NCI-H526 (cell line): ENCODE measurements around the gene PRPH2.
A peak's percentile ranks its signal among the peaks of the same experiment; 100 is the strongest.

Experiments used
- DNase-seq, 2 experiments: peaks; one replicate each; lab custom pipeline; 2025; lab: John Stamatoyannopoulos, UW

Gene PRPH2, protein sequence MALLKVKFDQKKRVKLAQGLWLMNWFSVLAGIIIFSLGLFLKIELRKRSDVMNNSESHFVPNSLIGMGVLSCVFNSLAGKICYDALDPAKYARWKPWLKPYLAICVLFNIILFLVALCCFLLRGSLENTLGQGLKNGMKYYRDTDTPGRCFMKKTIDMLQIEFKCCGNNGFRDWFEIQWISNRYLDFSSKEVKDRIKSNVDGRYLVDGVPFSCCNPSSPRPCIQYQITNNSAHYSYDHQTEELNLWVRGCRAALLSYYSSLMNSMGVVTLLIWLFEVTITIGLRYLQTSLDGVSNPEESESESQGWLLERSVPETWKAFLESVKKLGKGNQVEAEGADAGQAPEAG

DNA sequence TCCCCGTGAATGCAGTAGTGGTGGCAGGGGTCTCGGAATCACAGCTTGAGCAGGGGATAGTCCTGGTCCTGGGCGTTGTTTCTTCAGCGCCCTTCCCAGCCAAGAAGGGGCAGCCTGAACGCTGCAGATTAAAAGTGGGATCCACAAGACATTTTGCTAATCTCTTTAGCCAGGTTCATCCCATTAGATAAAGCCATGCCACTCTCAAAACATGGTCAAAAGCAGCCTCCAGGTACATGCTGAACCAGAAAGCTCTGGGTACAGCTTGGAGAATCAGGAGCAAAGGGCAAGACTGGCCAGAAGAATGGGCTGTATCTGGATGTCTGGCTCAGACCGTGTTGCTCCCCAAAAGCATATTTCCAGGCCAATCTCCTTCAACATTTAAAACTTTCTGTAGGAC is at the start of gene PRPH2:
Gene PRPH2 (minus strand): TSS at position 101 of the 400 bp plus-strand sequence. CDS start 263 bp downstream, outside the sequence.
- no peak for DNase-seq

DNA sequence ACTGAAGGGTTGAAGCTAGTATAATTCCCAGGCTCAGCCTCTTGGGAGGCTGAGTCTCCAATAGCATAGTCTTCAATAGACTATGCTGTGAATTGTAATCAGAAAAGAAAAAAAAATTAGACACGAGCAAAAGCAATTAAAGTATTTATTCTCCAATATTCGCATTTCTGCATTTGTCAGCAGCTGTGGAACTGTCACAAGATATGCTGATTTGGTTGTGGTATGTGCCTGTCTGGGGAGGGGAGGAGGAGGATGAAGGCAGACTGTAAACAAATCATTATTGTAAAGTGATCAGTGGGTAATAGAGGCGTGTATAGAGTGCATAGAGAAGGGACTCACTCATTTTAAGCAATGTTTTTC is 49.3 kb upstream of the PRPH2 start:
- DNase-seq: peak in 1 of 2 experiments; percentile 2

DNA sequence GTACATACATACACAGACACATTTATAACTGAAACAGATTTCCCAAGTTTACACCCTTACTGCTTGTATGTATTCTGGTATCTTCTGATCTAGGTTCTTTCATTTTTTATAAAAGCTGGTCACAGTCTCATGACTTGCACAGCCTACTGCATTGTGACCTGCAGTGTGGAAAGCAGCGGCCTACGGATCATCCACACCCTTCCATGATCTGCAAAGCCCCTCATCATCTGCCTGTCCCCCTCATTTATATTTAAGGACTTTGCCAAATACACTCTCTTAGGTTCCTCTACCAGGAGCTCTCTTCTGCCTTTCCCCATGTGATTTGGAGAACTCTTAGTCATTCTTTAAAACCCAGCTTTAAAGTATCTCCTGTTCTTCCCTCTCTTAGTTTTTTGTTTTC is 47.4 kb upstream of the PRPH2 start:
- DNase-seq: no peak

- DNase-seq: no peak
Observed at GRCh38 chr6:42769051-42769450, 46.7 kb upstream of the PRPH2 start.

DNA sequence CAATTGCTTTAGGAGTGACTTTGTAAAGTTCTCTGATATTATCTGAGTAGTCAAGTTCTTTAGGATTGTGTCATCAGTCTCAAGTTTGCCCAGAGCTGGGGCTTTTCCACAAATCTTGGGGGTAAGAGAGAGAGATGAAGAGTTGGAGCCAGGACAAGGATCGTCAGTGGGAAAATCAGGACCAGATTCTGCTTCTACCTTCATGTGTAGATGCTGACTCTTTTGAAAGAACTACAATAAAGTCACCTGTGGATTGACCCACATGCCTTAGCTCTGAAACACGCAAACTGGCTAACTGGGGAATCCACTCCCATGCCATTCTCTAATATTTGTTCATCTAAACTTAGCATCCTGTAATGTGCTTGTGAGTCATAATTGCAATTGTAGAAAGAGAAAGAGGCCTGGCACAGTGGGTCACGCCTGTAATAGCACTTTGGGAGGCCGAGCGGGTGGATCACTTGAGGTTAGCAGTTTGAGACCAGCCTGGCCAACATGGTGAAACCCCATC is 43.8 kb upstream of the PRPH2 start:
- DNase-seq: no peak

DNA sequence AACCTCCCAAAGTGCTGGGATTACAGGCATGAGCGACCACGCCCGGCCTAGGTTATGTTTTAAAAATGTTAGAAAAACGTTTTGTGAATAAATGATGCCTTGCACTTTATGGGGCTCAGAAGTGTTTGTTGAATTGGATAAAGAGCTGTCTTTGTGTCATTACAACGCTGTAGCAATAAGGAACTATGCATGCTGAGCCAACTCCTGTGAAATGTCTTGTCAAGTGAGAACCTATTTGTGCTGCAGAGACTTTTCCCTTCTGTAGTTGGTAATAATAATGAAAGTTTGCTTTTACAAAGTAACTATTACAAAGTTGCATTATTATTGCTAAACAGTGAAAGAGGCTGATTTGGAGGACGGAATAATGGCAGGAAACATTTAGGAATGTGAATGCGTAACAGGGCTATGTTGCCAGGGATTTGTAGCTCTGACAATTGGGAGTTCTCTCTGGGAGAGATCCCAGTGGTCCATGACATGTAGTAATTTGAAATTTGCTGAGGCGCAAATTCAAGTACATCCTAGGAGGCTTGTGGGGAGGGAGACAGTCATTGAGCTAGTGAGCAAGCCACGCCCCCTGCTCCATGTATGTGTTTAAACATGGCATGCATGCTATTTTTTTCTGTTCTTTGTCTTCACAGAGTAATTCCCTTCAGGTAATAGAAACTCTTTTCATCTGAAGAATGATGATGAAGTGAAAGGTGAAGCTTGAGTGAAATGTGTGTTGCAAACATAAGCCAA is 42.7 kb upstream of the PRPH2 start:
- no peak for DNase-seq

DNA sequence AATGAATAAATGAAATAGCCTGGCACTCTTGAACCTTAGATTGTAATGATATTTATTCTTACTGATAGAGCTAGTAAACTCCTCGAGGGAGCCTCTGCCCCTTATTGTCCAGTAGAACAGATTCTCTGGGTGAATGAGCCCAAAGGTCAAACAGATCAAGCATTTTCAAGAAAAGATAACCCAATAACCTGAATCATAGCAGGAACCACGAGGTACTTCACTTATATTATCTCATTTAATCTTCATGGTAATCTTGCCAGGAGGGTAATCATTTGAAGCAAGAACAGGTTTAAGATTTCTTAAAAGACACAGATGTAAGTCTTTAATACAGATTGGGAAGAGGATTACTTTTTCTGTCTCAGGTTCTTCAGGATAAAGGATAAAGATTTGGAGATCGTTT is 40.6 kb upstream of the PRPH2 start:
- no peak for DNase-seq

DNA sequence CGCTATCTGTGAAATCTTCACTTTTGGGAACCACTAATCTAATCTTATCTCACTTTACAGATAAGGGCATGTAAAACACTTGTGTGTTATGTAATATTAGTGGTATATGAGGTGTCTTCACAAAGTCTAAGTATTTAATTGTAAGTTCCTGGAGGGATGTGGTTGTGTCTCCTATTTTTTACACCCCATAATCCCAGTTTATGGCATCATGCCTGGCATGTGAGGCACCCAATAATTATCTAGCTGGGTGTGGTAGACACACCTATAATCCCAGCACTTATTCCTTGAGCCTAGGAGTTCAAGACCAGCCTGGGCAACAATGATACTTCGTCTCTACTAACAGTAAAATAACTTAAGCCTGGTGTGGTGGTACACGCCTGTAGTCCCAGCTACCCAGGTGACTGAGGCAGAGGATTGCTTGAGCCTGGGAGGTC is 40.0 kb upstream of the PRPH2 start:
- DNase-seq: no peak

GRCh38 chr6:42761287-42762067 is 39.1 kb upstream of the PRPH2 start:
- DNase-seq: no peak

- DNase-seq: no peak
Observed at GRCh38 chr6:42758756-42759430, 36.5 kb upstream of the PRPH2 start.

GRCh38 chr6:42756722-42757121 is 34.3 kb upstream of the PRPH2 start:
- DNase-seq: no peak

- DNase-seq: no peak
Observed at GRCh38 chr6:42754759-42755158, 32.4 kb upstream of the PRPH2 start.

DNA sequence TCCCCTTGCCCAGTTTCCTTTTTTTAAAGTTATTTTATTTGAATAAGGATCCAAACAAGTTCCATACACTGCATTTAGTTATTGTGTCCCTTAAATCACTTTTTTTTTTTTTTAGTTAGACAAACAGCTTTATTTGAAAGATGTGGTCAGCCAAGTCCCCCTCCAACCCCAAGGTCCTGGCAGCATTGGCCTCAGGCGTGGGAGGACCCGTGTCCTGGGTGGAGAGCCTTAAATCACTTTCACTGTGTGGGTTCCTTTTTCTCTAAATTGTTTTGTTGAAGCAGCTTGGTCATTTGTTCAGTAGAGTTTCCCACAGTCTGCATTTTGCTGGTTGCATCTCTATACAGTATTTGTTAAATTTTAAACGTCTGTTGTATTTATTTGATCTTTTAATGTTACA is 28.7 kb upstream of the PRPH2 start:
- DNase-seq: no peak

DNA sequence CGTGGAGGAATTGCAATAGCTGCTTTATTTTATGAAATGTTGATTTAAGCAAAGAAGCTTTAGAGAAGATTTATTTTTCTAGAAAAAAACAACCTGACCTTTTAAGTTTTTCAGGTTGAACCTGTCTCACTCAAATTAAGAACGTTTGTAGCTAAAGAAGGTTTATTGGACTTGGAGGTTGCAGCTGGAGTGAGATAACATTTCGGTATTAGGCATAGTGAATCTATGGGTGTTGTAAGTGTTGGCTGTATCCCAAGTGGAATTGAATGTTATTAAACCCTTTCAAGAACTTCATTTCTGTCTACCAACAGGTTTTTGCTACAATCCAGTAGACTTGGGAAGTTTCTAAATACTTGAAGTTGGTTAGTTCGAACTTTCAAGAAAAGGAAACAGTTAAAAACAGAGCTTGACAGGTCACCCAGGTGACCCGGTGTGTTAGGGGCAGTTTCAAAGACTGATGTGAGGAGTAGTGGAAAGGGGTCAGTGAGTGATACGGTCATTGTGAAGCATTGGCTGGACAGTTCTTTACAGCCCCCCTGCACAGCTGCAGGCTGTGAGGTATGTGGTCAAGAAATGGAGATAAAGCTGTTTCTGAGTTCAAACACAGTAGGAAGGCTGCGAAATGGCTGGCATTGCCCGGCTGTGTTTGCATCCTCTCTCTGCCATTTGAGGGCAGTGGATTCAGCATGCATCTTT is 26.0 kb upstream of the PRPH2 start:
- DNase-seq: no peak

- peak; percentile 87 to 88 for DNase-seq
Observed at GRCh38 chr6:42746463-42747391, 24.3 kb upstream of the PRPH2 start.

DNA sequence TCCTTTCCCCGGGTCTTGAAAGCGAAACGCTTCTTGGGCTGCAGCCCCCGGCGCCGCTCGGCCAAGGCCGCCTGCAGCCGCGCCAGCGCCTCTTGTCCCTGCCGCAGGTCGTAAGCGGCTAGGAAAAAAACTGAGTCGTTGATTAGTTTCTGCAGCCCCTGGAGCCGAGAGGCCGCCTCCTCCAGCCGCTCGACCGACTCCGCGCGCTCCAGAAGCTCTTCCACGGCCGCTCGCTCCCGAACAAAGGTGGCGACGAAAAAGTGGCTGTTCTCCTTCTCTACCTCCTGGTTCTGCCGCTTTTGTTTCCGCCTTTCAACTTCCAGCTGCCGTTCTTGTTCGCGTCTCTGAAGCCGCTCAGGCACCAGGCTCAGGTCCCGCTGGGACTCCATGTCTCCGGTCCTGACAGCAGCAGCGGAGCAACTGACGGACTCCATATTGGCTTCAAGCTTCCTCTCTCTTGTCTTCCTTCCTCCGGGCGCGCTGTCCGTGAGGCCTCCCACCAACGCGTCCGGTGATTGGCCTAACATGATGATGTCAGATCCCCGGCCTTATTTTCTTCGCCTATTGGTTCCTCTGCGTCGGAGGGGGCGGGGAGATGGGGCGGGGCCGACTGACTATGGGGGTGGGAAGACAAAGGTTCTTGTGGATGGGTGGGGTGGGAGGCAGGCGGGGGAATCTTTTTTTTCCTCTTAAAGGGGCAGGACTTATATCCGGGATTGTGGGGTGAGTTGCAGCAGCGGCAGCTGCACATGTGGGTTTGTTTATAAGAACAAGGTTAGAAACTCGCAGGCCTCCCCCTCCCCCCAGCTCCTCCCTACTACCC is 23.5 kb upstream of the PRPH2 start, which contains the start of gene TBCC:
Gene TBCC (minus strand): TSS at position 464 of the 823 bp plus-strand sequence. CDS start 30 bp downstream, at position 434.
- peak; percentile 98 for DNase-seq

DNA sequence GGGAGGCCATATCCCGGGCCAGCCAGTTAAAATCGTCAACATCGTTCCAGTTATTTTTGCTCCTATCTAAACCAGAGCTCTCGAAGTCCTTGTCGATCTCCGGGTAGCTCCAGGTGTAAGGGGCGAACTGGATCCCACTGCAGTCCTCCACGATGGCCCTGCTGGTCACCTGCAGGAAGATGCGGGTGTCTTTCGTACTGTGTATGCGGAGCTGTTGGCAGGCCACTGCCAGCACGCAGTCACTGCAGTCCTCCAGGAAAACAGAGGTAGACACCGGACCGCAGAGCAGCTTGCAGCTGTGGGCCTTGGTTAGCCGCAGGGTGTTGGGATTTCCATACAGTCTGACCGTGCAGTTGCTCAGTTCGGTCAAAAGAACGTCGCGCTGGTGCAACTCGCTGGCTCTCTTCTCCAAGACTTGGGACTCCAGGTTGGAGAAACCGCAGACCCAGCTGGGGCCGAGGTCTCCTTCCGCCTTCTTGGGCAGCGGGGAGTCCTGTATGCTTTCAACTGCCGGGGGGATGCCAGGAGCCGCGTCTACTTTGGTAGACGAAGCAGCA is 22.8 kb upstream of the PRPH2 start:
- DNase-seq: peak in 1 of 2 experiments; percentile 59

DNA sequence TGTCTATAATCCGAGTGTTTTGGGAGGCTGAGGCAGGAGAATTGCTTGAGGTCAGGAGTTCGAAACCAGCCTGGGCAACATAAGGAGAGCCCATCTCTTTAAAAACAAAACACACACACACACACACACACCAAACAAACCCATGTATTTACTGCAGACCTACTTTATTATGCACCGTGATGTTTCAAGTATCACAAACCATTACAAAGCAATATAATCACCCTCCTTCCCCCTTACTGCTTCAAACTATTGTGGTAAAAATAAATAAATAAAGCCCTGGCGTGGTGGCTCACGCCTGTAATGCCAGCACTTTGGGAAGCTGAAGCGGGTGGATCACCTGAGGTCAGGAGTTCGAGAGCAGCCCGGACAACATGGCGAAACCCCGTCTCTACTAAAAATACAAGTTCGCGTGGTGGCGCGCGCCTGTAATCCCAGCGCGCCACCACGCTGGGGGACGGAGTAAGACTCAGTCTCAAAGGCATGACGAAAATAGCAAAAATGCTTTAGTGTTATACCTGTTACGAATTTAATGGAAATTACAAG is 22.0 kb upstream of the PRPH2 start:
- DNase-seq: peak in 1 of 2 experiments; percentile 43
